Lower leg skin (tissue), 4 donors: ENCODE data around the gene DIRAS3. TPM values are rescaled to one million over a fixed set of nuclear protein-coding genes. Genes with fewer than 3 reads are reported as not detected.

ENCODE experiments used
- DNase-seq, 2 donors: peaks; one replicate each; pipeline ENCODE4 v3.0.0-alpha.2; 2019; ENCODE audit warnings: low spot score in 2 of 2
- H3K4me3 ChIP-seq: fragments of 200-600 bp; sonication (generic); 2 replicates; pipeline ENCODE4 v1.5.1; 2017; ENCODE audit warnings: mild to moderate bottlenecking, low read depth; ENCODE audit not compliant: poor library complexity, severe bottlenecking
- POLR2A ChIP-seq, 2 donors: fragments of 450-650 bp; IDR thresholded peaks; one replicate each; pipeline ENCODE4 v1.6.1; 2016 to 2017; ENCODE audit warnings: antibody characterized with exemption in 2 of 2, mild to moderate bottlenecking in 1 of 2, moderate library complexity in 1 of 2
- WGBS, 2 donors: methylation state at CpG; one replicate each; pipeline ENCODE4 v1.1.5; 2018; 5-methylcytosine and 5-hydroxymethylcytosine counted together
- intact Hi-C: fragments of 100-400 bp; cut with DNase I; formaldehyde crosslinking; loops from one replicate; pipeline ENCODE4 v1.15.0; 2023; ENCODE audit warnings: low total_unique reads
- total RNA-seq, 4 donors: library from RNA; depleted of rRNA; stranded (reverse); fragments of >200 nt; gene quantifications; one replicate each; pipeline ENCODE4 v1.1.0, GENCODE V29; 2016
- TF ChIP-seq, protein P1 (sequence below), 3 donors: fragments of 450-650 bp; IDR thresholded peaks; one replicate each; pipeline ENCODE4 v1.5.1; 2016; ENCODE audit warnings: antibody characterized with exemption in 3 of 3, mild to moderate bottlenecking in 3 of 3, moderate library complexity in 2 of 3

DIRAS3 gene
- total RNA-seq, 4 donors from 2014 or later = 0.55 to 2.9 (median 1.7) TPM; not detected in 1

DNA sequence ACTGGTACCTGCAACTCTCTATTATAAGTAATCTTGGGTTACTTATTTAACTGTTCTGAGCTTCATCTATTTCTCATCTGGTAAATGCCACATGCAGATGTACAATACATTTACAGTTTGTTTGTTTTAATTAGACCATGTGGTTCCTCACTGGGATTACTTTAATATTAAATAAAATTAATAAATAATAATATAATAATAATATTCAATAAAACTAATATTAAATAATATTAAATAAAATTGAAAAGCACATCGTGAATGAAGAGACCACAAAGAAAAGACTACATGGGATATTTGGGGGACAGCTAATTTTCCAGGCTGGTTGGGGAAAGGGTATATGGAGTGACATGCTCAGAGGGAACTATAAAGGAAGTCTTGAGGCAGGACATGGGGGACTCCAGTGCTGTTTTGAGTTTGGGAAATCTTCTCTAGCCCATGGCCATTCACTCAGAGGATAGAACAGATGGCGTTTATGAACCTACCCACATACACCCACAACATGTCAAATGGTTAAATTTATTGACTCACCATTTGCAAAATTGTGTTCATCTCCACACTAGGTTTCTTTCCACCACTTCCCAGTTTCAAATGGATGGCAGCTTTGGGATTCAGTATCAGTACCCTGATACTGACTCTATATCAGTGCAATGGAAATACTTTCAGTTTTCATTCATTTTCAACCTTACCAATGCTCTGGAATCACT, 25.6 kb downstream of the DIRAS3 start:
- no peak for DNase-seq
- intact Hi-C loops = no loop called here
- no peak overlapping the region for H3K4me3 ChIP-seq
- TF ChIP-seq POLR2A (IDR thresholded peaks at IDR 0.05) = no peak
- TF ChIP-seq, protein P1, sequence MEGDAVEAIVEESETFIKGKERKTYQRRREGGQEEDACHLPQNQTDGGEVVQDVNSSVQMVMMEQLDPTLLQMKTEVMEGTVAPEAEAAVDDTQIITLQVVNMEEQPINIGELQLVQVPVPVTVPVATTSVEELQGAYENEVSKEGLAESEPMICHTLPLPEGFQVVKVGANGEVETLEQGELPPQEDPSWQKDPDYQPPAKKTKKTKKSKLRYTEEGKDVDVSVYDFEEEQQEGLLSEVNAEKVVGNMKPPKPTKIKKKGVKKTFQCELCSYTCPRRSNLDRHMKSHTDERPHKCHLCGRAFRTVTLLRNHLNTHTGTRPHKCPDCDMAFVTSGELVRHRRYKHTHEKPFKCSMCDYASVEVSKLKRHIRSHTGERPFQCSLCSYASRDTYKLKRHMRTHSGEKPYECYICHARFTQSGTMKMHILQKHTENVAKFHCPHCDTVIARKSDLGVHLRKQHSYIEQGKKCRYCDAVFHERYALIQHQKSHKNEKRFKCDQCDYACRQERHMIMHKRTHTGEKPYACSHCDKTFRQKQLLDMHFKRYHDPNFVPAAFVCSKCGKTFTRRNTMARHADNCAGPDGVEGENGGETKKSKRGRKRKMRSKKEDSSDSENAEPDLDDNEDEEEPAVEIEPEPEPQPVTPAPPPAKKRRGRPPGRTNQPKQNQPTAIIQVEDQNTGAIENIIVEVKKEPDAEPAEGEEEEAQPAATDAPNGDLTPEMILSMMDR (IDR thresholded peaks at IDR 0.05) = no peak
- WGBS, 2 donors = 80% methylated on average over 2 of the region's 2 CpGs

DNA sequence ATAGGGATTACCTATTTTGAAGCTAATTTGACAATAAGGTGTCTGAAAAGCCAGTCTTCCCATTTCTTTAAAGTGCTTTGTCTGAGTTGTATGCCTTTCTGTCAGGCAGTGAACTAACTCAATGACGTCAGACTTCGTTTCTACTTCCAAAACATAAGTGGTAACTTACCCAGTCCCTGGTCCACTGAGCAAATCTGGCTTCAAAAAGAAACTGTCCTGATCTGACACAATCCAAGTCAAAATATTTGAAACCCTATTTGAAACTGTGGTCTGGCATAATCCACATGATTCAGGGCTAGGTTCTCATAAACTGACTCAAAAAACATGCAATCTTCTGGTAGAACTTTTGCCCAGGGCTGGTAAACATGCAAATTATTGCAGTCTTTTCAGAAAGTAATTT, 34.0 kb downstream of the DIRAS3 start:
- no peak for TF ChIP-seq POLR2A (IDR thresholded peaks at IDR 0.05)
- TF ChIP-seq, protein P1 (IDR thresholded peaks at IDR 0.05) = no peak
- 56 to 69% methylated on average over 2 of the region's 2 CpGs for WGBS, 2 donors
- intact Hi-C loops = no loop called here
- DNase-seq = no peak
- no peak overlapping the region for H3K4me3 ChIP-seq

DNA sequence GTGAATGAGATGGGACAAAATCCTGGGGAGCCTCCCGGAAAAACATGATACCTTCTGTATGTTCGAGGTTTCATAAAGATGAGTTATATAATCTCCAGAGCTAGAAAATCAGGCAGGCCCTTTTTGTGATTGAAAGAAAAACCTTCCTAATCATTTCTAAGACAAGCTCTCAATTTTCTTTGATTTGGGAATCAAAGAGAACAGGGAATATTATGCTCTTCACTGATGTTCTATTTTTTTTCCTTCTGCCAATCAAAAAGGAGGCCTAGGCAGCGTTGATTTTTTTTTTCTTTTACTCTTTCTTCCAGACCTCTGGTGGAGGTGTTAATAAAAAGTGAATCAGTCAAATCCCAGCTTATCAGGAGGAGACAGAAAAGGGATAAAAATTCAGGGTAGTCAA, 34.5 kb downstream of the DIRAS3 start:
- no peak for DNase-seq
- intact Hi-C loops = no loop called here
- H3K4me3 ChIP-seq = no peak overlapping the region
- no peak for TF ChIP-seq POLR2A (IDR thresholded peaks at IDR 0.05)
- TF ChIP-seq, protein P1 (IDR thresholded peaks at IDR 0.05) = no peak
- WGBS, 2 donors = 83 to 85% methylated on average over 3 of the region's 3 CpGs

DNA sequence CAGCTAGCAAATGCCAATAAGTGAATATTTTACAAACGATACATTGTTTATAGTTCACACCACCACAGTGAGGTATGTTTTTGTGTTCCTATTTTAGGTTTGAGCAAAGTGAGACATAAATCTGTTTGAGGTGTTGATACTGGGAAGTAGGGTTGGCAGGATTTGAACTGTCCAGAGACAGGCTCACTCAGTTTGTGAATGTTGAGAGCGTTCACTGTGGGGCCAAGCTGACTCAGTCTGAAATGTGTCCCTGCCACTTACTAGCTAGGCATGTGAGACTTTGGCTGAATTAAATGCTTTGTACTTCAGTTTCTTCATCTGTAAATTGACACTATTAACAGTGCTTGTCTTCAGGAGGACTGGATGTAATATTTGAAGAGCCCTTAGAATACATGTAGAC, 35.1 kb downstream of the DIRAS3 start:
- intact Hi-C loops = no loop called here
- TF ChIP-seq POLR2A (IDR thresholded peaks at IDR 0.05) = no peak
- TF ChIP-seq, protein P1 (IDR thresholded peaks at IDR 0.05) = no peak
- no peak for DNase-seq
- H3K4me3 ChIP-seq = no peak overlapping the region
- 75 to 83% methylated on average over 2 of the region's 2 CpGs for WGBS, 2 donors

DNA sequence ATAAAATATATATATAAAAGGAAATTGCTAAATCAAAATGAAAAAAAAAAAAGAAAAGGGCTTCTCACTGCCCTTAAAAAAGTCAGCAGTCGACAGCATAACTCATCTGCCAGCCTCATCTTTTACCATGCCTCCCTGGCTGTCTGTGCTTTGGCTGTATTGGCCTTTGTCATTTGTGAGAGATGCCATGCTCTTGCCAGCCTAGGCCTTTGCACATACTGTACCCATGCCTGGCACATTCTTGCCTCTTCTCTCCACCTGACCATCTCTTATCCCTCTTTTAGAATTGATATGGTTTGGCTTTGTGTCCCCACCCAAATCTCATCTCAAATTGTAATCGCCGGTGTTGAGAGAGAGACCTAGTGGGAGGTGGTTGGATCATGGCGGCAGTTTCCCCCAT, 37.1 kb downstream of the DIRAS3 start:
- DNase-seq = no peak
- 93% methylated on average over 4 of the region's 4 CpGs for WGBS, 2 donors
- TF ChIP-seq, protein P1 (IDR thresholded peaks at IDR 0.05) = no peak
- no peak for TF ChIP-seq POLR2A (IDR thresholded peaks at IDR 0.05)

More for the DNA sequence above, 37.1 kb downstream of the DIRAS3 start:
- intact Hi-C loops = no loop called here
- no peak overlapping the region for H3K4me3 ChIP-seq
